Astrocyte (in vitro differentiated cells and primary cell): ENCODE results near the gene HMOX2.

Source experiments
- EZH2 ChIP-seq: IDR thresholded peaks from 2 replicates; pipeline ENCODE4 v1.6.1; 2012; ENCODE audit warnings: mild to moderate bottlenecking, low read length, inconsistent platforms; ENCODE audit not compliant: insufficient read depth
- TF ChIP-seq, protein P1 (sequence below): IDR thresholded peaks from 2 replicates; pipeline ENCODE4 v1.5.1; 2011; ENCODE audit warnings: low read depth, mild to moderate bottlenecking, inconsistent platforms, low read length, moderate library complexity; ENCODE audit not compliant: insufficient read depth

DNA sequence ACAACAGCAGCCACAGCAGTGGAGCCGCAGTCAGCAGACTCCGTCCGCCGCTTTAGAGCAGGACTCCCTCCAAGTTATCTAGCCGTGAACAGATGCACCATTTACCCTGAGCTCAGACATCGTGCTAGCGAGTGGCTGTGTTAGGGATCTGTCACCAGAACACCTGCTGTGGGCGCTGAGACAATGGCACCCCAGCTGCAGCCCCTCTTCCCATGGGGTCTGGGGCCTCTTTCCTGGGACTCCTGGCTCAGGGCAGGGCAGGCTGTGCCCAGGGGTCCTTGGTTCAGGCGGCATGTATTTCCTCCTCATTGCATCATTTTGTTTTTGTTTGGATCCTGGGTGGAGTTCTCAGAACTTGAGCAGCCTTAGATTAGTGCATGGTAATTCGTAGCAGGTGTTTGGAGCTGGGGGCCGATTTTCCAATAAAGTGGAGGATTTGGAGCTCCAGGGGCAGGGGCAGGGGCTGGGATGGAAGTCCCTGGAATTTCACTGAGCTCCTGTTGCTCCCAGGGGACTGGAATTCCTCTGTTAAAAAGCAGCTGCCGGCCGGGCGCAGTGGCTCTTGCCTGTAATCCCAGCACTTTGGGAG lies 25.2 kb upstream of the HMOX2 start:
- TF ChIP-seq EZH2 = no peak
- TF ChIP-seq, protein P1, sequence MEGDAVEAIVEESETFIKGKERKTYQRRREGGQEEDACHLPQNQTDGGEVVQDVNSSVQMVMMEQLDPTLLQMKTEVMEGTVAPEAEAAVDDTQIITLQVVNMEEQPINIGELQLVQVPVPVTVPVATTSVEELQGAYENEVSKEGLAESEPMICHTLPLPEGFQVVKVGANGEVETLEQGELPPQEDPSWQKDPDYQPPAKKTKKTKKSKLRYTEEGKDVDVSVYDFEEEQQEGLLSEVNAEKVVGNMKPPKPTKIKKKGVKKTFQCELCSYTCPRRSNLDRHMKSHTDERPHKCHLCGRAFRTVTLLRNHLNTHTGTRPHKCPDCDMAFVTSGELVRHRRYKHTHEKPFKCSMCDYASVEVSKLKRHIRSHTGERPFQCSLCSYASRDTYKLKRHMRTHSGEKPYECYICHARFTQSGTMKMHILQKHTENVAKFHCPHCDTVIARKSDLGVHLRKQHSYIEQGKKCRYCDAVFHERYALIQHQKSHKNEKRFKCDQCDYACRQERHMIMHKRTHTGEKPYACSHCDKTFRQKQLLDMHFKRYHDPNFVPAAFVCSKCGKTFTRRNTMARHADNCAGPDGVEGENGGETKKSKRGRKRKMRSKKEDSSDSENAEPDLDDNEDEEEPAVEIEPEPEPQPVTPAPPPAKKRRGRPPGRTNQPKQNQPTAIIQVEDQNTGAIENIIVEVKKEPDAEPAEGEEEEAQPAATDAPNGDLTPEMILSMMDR = no peak
